Mucosa of stomach (tissue), 1 donor: ENCODE data around the gene YJEFN3.

ENCODE experiments used
- H3K27me3 ChIP-seq: one replicate; pipeline ENCODE4 v1.7.0; 2013; ENCODE audit warnings: mild to moderate bottlenecking, low read length; ENCODE audit not compliant: control insufficient read depth, insufficient read depth
- H3K36me3 ChIP-seq: one replicate; pipeline ENCODE4 v1.7.0; 2013; ENCODE audit warnings: low read length; ENCODE audit not compliant: control insufficient read depth, insufficient read depth
- H3K4me1 ChIP-seq: one replicate; pipeline ENCODE4 v1.7.0; 2013; ENCODE audit warnings: mild to moderate bottlenecking, low read length; ENCODE audit not compliant: control insufficient read depth, insufficient read depth
- H3K4me3 ChIP-seq: one replicate; pipeline ENCODE4 v1.7.0; 2013; ENCODE audit warnings: low read length
- H3K9ac ChIP-seq: one replicate; pipeline ENCODE4 v1.7.0; 2013; ENCODE audit warnings: mild to moderate bottlenecking, low read length, moderate library complexity
- H3K9me3 ChIP-seq: one replicate; pipeline ENCODE4 v1.7.0; 2013; ENCODE audit warnings: mild to moderate bottlenecking, low read length, moderate library complexity; ENCODE audit not compliant: control insufficient read depth
- donor health status: Pancreatic carcinoma.

The YJEFN3 gene

DNA sequence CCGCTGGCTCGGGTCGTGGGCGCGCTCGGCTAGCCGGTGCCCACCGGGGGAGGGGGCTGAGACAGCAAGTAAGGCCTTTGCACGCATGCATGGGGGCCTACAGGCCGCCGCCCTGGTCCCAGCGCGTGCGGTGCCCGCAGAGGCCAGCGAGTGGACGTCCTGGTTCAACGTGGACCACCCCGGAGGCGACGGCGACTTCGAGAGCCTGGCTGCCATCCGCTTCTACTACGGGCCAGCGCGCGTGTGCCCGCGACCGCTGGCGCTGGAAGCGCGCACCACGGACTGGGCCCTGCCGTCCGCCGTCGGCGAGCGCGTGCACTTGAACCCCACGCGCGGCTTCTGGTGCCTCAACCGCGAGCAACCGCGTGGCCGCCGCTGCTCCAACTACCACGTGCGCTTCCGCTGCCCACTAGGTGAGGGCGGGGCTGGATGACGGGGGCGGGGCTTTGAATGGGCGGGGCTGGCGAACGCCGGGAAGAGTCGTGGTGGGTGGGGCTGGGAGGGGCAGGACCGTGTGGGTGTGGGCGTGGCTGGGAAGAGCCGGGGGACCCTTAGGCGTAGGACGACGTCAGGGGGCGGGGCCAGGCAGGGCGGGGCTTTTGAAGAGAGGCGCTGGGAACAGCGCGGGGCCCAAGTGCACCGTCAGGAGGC is 11.5 kb downstream of the YJEFN3 start:
- Histone ChIP-seq H3K4me3 (no peak overlapping the region), H3K27me3 (peaks cover 60% of the 10 kb centered on the region), H3K36me3 (no peaks in the 10 kb centered on the region), H3K9ac (no peak overlapping the region), H3K4me1 (peaks cover 23% of the 10 kb centered on the region), H3K9me3 (no peaks in the 10 kb centered on the region)

DNA sequence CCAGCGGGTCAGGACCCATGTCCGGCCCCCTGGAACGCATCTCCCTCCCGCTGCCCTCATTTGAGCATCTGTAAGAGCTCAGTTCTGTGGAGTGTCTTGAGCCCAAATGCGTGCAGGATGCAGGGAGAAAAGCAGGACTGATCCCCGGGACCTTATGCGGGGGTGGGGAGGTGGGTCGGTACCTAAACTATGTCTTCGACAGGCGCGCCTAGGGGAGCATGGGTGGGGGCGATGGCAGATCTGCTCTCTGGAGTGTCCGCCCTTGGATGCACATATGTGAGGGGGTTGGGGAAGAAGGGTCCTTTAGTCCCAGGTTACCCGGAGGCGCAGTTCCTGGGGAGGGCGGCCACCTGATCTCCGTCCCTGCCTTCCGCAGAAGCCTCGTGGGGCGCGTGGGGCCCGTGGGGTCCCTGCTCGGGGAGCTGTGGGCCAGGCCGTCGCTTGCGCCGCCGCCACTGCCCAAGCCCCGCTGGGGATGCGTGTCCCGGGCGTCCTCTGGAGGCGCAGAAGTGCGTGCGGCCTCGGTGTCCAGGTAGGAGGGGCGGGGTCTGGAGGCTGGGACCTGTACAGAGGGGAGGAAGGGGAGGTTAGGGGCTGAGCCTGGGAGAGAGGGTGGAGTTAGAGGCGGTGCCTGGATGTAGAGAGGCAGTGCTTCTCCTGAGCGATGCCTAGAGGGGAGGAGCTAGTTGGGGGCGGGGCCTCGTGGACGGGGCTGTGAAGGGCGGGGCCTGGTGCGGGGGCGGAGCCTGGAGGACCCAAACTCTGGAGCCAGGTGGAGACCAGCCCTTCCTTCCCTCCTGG is 12.2 kb downstream of the YJEFN3 start:
- H3K9me3 ChIP-seq = no peaks in the 10 kb centered on the region
- H3K36me3 ChIP-seq = no peaks in the 10 kb centered on the region
- peaks cover 23% of the 10 kb centered on the region for H3K4me1 ChIP-seq
- H3K4me3 ChIP-seq = no peak overlapping the region
- H3K9ac ChIP-seq = no peak overlapping the region
- peaks cover 59% of the 10 kb centered on the region for H3K27me3 ChIP-seq

DNA sequence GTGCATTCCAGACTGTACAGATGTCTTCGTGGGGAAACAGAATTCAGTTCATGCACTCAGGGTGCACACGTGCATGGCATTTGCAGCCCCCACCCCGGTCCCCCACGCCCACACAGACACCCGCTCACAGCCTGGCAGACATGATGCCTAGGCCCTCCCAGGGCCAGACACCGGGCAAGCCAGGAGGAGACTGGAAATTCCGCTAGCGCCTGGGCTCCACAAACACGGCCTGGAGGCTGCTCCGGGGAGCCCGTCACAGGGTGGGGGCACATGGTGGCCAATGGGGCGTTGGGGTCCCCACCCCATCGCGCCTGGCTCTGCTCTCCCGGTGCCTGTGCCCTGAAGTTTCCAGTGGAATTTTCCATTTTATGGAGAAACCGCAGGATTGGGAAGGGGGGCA is 12.9 kb downstream of the YJEFN3 start:
- H3K27me3 ChIP-seq = peaks cover 63% of the 10 kb centered on the region

DNA sequence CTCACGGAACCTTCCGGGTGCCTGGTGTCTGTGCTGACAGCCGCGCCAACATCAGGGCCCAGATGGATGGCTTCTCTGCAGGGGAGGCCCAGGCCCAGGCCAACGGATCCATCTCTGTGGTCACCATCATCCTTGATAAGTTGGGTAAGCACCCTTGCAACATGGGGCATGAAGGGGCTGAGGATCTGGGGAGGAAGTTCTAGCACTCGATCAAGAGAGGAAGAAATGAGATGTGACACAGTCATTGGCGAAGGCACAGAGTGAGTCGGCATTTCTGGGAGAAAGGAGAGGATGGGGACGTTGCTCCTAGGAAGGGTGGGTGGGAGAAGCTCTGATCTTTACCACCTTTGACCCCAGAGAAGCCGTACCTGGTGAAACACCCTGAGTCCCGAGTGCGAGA is 13.8 kb downstream of the YJEFN3 start:
- no peaks in the 10 kb centered on the region for H3K36me3 ChIP-seq
- peaks cover 63% of the 10 kb centered on the region for H3K27me3 ChIP-seq
- H3K4me3 ChIP-seq = no peak overlapping the region
- no peak overlapping the region for H3K9ac ChIP-seq
- no peaks in the 10 kb centered on the region for H3K9me3 ChIP-seq
- peaks cover 23% of the 10 kb centered on the region for H3K4me1 ChIP-seq

More for the DNA sequence above, 12.9 kb downstream of the YJEFN3 start:
- no peaks in the 10 kb centered on the region for H3K36me3 ChIP-seq
- H3K9me3 ChIP-seq = no peaks in the 10 kb centered on the region
- peaks cover 23% of the 10 kb centered on the region for H3K4me1 ChIP-seq
- no peak overlapping the region for H3K4me3 ChIP-seq
- H3K9ac ChIP-seq = no peak overlapping the region

DNA sequence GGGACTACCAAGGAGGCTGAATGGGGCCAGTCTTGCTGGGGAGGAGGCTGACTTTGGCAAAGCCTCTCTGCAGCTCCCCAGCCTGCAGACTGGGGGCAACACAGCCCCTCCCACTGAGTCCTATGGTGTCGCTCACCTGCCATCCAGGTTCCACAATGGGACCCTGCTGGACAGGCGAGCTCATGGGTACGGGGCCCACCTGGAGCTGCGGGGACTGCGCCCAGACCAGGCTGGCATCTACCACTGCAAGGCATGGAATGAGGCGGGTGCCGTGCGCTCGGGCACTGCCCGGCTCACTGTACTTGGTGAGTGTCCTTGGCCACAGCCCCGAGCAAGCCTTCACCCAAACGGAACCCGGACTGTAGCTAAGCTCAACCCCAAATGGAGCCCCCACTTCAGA is 14.4 kb downstream of the YJEFN3 start:
- peaks cover 19% of the 10 kb centered on the region for H3K4me1 ChIP-seq
- no peaks in the 10 kb centered on the region for H3K9me3 ChIP-seq
- H3K4me3 ChIP-seq = no peak overlapping the region
- H3K9ac ChIP-seq = no peak overlapping the region
- H3K27me3 ChIP-seq = peaks cover 61% of the 10 kb centered on the region
- H3K36me3 ChIP-seq = no peaks in the 10 kb centered on the region

DNA sequence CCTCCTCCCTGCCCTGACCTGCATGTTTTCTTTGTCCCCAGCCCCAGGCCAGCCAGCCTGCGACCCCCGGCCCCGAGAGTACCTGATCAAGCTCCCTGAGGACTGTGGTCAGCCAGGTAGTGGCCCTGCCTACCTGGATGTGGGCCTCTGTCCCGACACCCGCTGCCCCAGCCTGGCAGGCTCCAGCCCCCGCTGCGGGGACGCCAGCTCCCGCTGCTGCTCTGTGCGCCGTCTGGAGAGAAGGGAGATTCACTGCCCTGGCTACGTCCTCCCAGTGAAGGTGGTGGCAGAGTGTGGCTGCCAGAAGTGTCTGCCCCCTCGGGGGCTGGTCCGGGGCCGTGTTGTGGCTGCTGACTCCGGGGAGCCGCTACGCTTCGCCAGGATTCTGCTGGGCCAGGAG is 14.9 kb downstream of the YJEFN3 start:
- no peaks in the 10 kb centered on the region for H3K9me3 ChIP-seq
- no peak overlapping the region for H3K9ac ChIP-seq
- no peak overlapping the region for H3K4me3 ChIP-seq
- H3K36me3 ChIP-seq = no peaks in the 10 kb centered on the region
- peaks cover 14% of the 10 kb centered on the region for H3K4me1 ChIP-seq
- peaks cover 61% of the 10 kb centered on the region for H3K27me3 ChIP-seq

DNA sequence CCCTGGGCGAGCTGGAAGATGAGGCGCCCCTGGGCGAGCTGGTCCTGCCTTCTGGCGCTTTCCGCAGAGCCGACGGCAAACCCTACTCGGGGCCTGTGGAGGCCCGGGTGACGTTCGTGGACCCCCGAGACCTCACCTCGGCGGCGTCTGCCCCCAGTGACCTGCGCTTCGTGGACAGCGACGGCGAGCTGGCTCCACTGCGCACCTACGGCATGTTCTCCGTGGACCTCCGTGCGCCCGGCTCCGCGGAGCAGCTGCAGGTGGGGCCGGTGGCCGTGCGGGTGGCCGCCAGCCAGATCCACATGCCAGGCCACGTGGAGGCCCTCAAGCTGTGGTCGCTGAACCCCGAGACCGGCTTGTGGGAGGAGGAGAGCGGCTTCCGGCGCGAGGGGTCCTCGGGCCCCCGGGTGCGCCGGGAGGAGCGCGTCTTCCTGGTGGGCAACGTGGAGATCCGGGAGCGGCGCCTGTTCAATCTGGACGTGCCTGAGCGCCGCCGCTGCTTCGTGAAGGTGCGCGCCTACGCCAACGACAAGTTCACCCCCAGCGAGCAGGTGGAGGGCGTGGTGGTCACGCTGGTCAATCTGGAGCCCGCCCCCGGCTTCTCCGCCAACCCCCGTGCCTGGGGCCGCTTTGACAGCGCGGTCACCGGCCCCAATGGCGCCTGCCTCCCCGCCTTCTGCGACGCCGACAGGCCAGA is 15.7 kb downstream of the YJEFN3 start:
- no peak overlapping the region for H3K4me3 ChIP-seq
- no peaks in the 10 kb centered on the region for H3K9me3 ChIP-seq
- no peaks in the 10 kb centered on the region for H3K36me3 ChIP-seq
- no peak overlapping the region for H3K9ac ChIP-seq
- H3K4me1 ChIP-seq = peaks cover 11% of the 10 kb centered on the region
- H3K27me3 ChIP-seq = peaks cover 63% of the 10 kb centered on the region

DNA sequence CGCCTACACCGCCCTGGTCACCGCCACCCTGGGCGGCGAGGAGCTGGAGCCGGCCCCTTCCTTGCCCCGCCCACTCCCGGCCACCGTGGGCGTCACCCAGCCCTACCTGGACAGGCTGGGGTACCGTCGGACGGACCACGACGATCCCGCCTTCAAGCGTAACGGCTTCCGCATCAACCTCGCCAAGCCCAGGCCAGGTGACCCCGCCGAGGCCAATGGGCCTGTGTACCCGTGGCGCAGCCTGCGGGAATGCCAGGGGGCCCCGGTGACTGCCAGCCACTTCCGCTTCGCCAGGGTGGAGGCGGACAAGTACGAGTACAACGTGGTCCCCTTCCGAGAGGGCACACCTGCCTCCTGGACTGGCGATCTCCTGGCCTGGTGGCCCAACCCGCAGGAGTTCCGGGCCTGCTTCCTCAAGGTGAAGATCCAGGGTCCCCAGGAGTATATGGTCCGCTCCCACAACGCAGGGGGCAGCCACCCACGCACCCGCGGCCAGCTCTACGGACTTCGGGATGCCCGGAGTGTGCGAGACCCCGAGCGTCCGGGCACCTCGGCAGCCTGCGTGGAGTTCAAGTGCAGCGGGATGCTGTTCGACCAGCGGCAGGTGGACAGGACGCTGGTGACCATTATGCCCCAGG is 16.4 kb downstream of the YJEFN3 start:
- Histone ChIP-seq H3K27me3 (peaks cover 62% of the 10 kb centered on the region), H3K9ac (no peak overlapping the region), H3K4me3 (no peak overlapping the region), H3K9me3 (no peaks in the 10 kb centered on the region), H3K4me1 (peaks cover 11% of the 10 kb centered on the region), H3K36me3 (no peaks in the 10 kb centered on the region)

DNA sequence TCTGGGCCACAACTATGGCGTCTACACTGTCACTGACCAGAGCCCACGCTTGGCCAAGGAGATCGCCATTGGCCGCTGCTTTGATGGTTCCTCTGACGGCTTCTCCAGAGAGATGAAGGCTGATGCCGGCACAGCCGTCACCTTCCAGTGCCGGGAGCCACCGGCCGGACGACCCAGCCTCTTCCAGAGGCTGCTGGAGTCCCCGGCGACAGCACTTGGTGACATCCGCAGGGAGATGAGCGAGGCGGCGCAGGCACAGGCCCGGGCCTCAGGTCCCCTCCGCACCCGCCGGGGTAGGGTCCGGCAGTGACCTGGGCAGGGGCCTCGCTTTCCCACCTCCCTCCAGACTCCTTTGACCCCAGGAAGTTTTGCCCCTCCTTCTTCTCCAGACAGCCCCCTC is 17.0 kb downstream of the YJEFN3 start:
- Histone ChIP-seq H3K4me3 (no peak overlapping the region), H3K9me3 (no peaks in the 10 kb centered on the region), H3K4me1 (peaks cover 9% of the 10 kb centered on the region), H3K9ac (no peak overlapping the region), H3K36me3 (no peaks in the 10 kb centered on the region), H3K27me3 (peaks cover 61% of the 10 kb centered on the region)

DNA sequence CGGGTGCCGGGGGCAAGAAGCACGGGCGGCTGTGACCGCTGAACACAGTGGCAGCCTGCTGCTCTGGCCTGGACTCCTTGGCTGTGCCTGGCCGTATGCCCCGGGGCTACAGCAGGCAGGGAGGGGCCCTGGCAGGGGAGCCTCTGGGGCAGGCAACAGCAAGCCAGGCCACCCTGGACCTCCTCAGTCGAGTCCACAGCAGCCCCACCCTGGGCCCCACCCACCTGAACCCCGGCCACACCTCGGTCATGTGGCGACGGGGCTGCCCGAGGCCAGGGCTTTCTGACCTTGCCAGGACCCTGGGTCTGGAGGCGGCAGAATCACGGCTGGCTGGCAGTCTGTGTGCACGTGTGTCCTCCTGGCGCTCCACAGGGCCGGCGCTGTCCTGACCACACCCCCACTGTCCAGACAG is 18.0 kb downstream of the YJEFN3 start:
- Histone ChIP-seq H3K9ac (no peak overlapping the region), H3K9me3 (no peaks in the 10 kb centered on the region), H3K4me1 (no peaks in the 10 kb centered on the region), H3K4me3 (no peak overlapping the region), H3K36me3 (no peaks in the 10 kb centered on the region), H3K27me3 (peaks cover 51% of the 10 kb centered on the region)

DNA sequence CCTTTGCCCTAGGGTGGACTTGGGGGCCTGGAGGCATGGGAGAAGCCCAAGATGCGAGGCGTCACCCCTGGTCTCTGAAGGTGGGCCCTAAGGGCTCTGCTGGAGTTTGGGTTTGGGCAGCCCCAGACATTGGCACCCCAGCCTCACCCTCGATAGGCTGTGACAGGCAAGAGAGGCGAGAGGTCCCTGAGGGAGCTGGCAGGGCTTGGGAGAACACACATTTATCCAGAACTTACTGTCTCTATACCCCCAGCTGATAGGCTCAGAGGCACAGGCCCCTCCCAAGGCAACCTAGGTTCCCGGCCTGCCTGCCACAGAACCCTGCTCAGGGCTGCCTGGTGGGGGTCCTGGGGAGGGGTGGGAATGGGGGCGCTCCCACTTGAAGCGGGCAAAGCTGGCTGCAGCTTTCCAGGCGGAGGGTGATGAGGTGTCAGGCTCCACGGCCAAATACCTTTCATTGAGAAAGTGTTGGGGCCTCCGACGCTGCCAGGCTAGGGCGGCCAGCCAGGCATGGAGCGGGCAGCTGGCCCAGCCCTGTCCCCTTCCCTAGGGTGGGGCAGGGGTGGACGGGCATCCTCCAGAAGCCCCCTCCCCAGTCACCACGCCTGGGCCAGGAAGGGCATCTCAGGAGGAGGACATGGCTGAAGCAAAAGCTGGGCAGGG is 19.1 kb downstream of the YJEFN3 start:
- Histone ChIP-seq H3K9me3 (no peaks in the 10 kb centered on the region), H3K4me1 (no peaks in the 10 kb centered on the region), H3K9ac (no peak overlapping the region), H3K36me3 (no peaks in the 10 kb centered on the region), H3K27me3 (peaks cover 48% of the 10 kb centered on the region), H3K4me3 (no peak overlapping the region)
